Measurements from ENCODE around the gene GCC2. TPM values are rescaled to one million over a fixed set of nuclear protein-coding genes. Genes with fewer than 3 reads are reported as not detected.
A peak's percentile ranks its signal among the peaks of the same experiment; 100 is the strongest.

GCC2 gene
- total and polyA plus RNA-seq, 2 of the 8 experiments (the other 6 are each of a cell fraction or from before 2014, with no cell fraction given) = 4.6 to 54.9 TPM

- TF ChIP-seq NRF1 (IDR thresholded peaks at IDR 0.05; ENCODE audit: low read depth, low read length) = no peak
- TF ChIP-seq ASH2L (IDR thresholded peaks at IDR 0.05; ENCODE audit: low read length) = peak; percentile 91
- TF ChIP-seq CHD2 (IDR thresholded peaks at IDR 0.05; ENCODE audit: low read length) = peak; percentile 70; the same call in 1 of the 2 replicates
- no peak for TF ChIP-seq E2F6 (IDR thresholded peaks at IDR 0.05)
- TF ChIP-seq CBX5 (IDR thresholded peaks at IDR 0.05; ENCODE audit: low read depth, low read length) = no peak
- TF ChIP-seq MAFK (IDR thresholded peaks at IDR 0.05; ENCODE audit: low read depth, low read length) = no peak
- TF ChIP-seq SRF (IDR thresholded peaks at IDR 0.05; ENCODE audit: low read depth, low read length) = 0 out of 2 replicates have a peak, but pooled peaks have one; percentile 1
- 0 out of 2 replicates have a peak, but pooled peaks have one; percentile 90 for TF ChIP-seq RBBP5 (IDR thresholded peaks at IDR 0.05; ENCODE audit: borderline replicate concordance, low read depth, low read length)
- peak in 1 of 2 experiments; percentile 77; a peak in 1 of 3 replicates for TF ChIP-seq EP300 (IDR thresholded peaks at IDR 0.05; ENCODE audit: borderline replicate concordance in 1 of 2, low read depth in 2 of 2, low read length in 2 of 2)
- peak; percentile 20 for TF ChIP-seq TAF7 (optimal IDR thresholded peaks at IDR 0.05; ENCODE audit: borderline replicate concordance, low read depth, low read length)
- peak; percentile 86 for TF ChIP-seq TAF1 (IDR thresholded peaks at IDR 0.05; ENCODE audit: low read depth, low read length)
- TF ChIP-seq CHD1 (IDR thresholded peaks at IDR 0.05; ENCODE audit: low read depth, low read length) = no peak
- no peak for TF ChIP-seq SIX5 (IDR thresholded peaks at IDR 0.05; ENCODE audit: low read depth, low read length)
- no peak for TF ChIP-seq POU5F1 (IDR thresholded peaks at IDR 0.05; ENCODE audit: low read depth, low read length)
- peak; percentile 88 to 94 for TF ChIP-seq POLR2A (IDR thresholded peaks at IDR 0.05; ENCODE audit: control extremely low read depth in 1 of 2, low read depth in 2 of 2, low read length in 2 of 2)
Measured at GRCh38 chr2:108448678-108449409, at the start of gene GCC2 (continued).
